A673 (cell line): ENCODE measurements around the gene PUS7. TPM values are rescaled to one million over a fixed set of nuclear protein-coding genes. Genes with fewer than 3 reads are reported as not detected.
"Not testable (repeated sequence)": the region's sequence is repeated elsewhere in the genome, so short reads cannot be mapped to it uniquely, and the experiment has no call there.

Source experiments
- BruUV-seq: library from RNA; stranded (reverse); fragments of 400-500 nt; replicated peaks from 2 replicates; lab custom pipeline; 2021; lab: Mats Ljungman, UMichigan
- CTCF ChIA-PET: fragments of 300-600 bp; sonication (Branson Sonifier 250); formaldehyde crosslinking; loops from one replicate; lab custom pipeline; 2022; ENCODE audit warnings: antibody characterized with exemption; lab: Charles Lee
- POLR2A ChIA-PET: fragments of 300-600 bp; sonication (Branson Sonifier 250); formaldehyde crosslinking; loops from one replicate; lab custom pipeline; 2022; ENCODE audit warnings: antibody characterized with exemption; ENCODE audit not compliant: low non-redundant PET; lab: Charles Lee
- DNase-seq: peaks from one replicate; pipeline ENCODE4 v3.0.0-alpha.2; 2015; ENCODE audit warnings: low spot score
- H3K27ac ChIP-seq: fragments of 200-600 bp; sonication (generic); 2 replicates; pipeline ENCODE4 v1.5.1; 2016; ENCODE audit warnings: mixed run types, low read depth, mild to moderate bottlenecking, mixed read lengths, antibody characterized with exemption, low read length; ENCODE audit not compliant: poor library complexity, severe bottlenecking
- H3K27me3 ChIP-seq: fragments of 200-600 bp; sonication (generic); replicated peaks from 2 replicates; pipeline ENCODE4 v1.6.1; 2017; ENCODE audit warnings: mixed run types, low read depth, mild to moderate bottlenecking, mixed read lengths, antibody characterized with exemption, low read length; ENCODE audit not compliant: insufficient read depth, poor library complexity
- H3K36me3 ChIP-seq: fragments of 200-600 bp; sonication (generic); 2 replicates; pipeline ENCODE4 v1.6.1; 2016; ENCODE audit warnings: mixed run types, mild to moderate bottlenecking, mixed read lengths, antibody characterized with exemption, low read length; ENCODE audit not compliant: insufficient read depth, poor library complexity, severe bottlenecking
- H3K4me1 ChIP-seq: fragments of 200-600 bp; sonication (generic); 2 replicates; pipeline ENCODE4 v1.6.1; 2017; ENCODE audit warnings: mixed run types, mild to moderate bottlenecking, mixed read lengths, antibody characterized with exemption, low read length; ENCODE audit not compliant: insufficient read depth, poor library complexity, severe bottlenecking
- H3K4me3 ChIP-seq: fragments of 200-600 bp; sonication (generic); 2 replicates; pipeline ENCODE4 v1.5.1; 2016; ENCODE audit warnings: low read depth, mixed run types, mild to moderate bottlenecking, mixed read lengths, low read length; ENCODE audit not compliant: poor library complexity, severe bottlenecking
- H3K9me3 ChIP-seq: fragments of 200-600 bp; sonication (generic); 2 replicates; pipeline ENCODE4 v1.6.1; 2016; ENCODE audit warnings: mixed run types, low read depth, mild to moderate bottlenecking, mixed read lengths, antibody characterized with exemption, low read length; ENCODE audit not compliant: poor library complexity, severe bottlenecking
- EZH2 ChIP-seq: fragments of 200-600 bp; sonication (generic); IDR thresholded peaks from 2 replicates; pipeline ENCODE4 v1.6.1; 2017; ENCODE audit warnings: borderline replicate concordance, low read depth, mild to moderate bottlenecking, mixed read lengths, antibody characterized with exemption, low read length; ENCODE audit not compliant: poor library complexity, severe bottlenecking
- intact Hi-C: fragments of 100-400 bp; cut with micrococcal nuclease; formaldehyde crosslinking; loops from one replicate; pipeline ENCODE4 v1.10.0; 2022; ENCODE audit not compliant: unreplicated experiment
- total RNA-seq: library from RNA; stranded (reverse); gene quantifications from 2 replicates; pipeline ENCODE4 v1.2.3, GENCODE V29; 2021
- TF ChIP-seq, protein P1 (sequence below): fragments of 300-800, 200-600 bp; sonication (generic); conservative IDR thresholded peaks from 2 replicates; pipeline ENCODE4 v1.5.1; 2017; ENCODE audit warnings: low read depth, mild to moderate bottlenecking, antibody characterized with exemption, low read length, moderate library complexity, mixed read lengths

The PUS7 gene
- total RNA-seq, 1 experiment from 2014 or later: 40.8 TPM

DNA sequence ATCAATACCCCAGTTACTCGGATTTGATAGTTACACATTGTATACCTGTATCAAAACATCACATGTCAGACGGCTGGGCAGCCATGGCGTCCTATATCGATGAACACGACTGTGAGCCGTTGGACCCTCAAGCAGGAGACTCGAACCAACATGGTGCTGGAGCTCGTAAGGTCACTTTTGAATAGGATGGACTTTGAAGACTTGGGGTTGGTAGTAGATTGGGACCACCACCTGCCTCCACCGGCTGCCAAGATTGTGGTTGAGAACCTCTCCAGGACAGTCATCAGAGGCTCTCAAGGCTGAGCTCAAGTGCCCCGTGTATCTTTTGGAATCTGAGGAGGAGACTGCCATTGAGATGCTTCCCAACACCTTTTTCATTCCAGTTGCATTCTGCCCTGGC lies 8.1 kb upstream of the PUS7 start:
- Histone ChIP-seq H3K27me3 (no peaks in the 10 kb centered on the region), H3K4me1 (peaks cover 6% of the 10 kb centered on the region), H3K4me3 (no peak overlapping the region), H3K9me3 (no peaks in the 10 kb centered on the region), H3K36me3 (peaks cover 3% of the 10 kb centered on the region), H3K27ac (no peak overlapping the region)
- intact Hi-C loops: no loop called here
- ChIA-PET CTCF (no interaction called here), POLR2A (no interaction called here)
- no peak for DNase-seq
- no TSS peak for BruUV-seq
- TF ChIP-seq, protein P1, sequence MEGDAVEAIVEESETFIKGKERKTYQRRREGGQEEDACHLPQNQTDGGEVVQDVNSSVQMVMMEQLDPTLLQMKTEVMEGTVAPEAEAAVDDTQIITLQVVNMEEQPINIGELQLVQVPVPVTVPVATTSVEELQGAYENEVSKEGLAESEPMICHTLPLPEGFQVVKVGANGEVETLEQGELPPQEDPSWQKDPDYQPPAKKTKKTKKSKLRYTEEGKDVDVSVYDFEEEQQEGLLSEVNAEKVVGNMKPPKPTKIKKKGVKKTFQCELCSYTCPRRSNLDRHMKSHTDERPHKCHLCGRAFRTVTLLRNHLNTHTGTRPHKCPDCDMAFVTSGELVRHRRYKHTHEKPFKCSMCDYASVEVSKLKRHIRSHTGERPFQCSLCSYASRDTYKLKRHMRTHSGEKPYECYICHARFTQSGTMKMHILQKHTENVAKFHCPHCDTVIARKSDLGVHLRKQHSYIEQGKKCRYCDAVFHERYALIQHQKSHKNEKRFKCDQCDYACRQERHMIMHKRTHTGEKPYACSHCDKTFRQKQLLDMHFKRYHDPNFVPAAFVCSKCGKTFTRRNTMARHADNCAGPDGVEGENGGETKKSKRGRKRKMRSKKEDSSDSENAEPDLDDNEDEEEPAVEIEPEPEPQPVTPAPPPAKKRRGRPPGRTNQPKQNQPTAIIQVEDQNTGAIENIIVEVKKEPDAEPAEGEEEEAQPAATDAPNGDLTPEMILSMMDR: no peak
- TF ChIP-seq EZH2: no peak

DNA sequence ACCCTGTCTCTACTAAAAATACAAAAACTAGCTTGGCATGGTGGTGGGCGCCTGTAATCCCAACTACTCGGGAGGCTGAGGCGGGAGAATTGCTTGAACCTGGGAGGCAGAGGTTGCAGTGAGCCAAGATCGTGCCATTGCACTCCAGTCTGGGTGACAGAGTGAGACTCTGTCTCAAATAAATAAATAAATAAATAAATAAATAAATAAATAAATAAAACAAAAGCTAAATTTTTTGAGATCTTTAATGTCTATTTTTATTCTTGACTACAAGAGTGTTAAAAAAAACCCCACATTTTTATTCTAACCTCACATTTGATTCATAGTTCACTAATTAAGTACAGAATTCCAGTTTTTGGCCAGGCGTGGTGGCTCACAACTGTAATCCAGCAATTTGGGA lies 5.7 kb upstream of the PUS7 start:
- H3K27me3 ChIP-seq, H3K36me3 ChIP-seq, H3K4me1 ChIP-seq, POLR2A ChIA-PET, H3K4me3 ChIP-seq, BruUV-seq, H3K27ac ChIP-seq, DNase-seq, intact Hi-C loops, H3K9me3 ChIP-seq, CTCF ChIA-PET: not testable (repeated sequence)

DNA sequence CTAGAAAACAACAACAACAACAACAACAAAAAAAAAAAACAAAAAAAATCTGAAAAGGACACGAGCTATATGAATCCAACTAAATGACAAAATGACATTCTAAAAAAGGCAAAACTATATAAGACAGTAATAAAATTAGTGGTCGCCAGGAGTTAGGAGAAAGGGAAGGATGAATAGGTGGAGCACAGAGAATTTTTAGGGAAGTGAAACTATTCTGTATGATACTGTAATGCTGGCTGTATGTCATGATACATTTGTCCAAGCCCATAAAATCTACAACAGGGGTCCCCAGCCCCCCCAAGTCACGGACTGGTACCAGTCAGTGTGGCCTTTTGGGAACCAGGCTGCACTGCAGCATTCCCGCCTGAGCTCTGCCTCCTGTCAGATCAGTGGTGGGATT lies 2.8 kb upstream of the PUS7 start:
- intact Hi-C loops: no loop called here
- no peak overlapping the region for H3K27ac ChIP-seq
- DNase-seq: no peak
- TF ChIP-seq EZH2: no peak
- TF ChIP-seq, protein P1: no peak
- H3K27me3 ChIP-seq: no peaks in the 10 kb centered on the region
- CTCF ChIA-PET: no interaction called here
- H3K9me3 ChIP-seq: no peaks in the 10 kb centered on the region
- H3K36me3 ChIP-seq: no peaks in the 10 kb centered on the region
- POLR2A ChIA-PET: no interaction called here
- H3K4me3 ChIP-seq: no peak overlapping the region
- H3K4me1 ChIP-seq: peaks cover 4% of the 10 kb centered on the region
- BruUV-seq: no TSS peak

DNA sequence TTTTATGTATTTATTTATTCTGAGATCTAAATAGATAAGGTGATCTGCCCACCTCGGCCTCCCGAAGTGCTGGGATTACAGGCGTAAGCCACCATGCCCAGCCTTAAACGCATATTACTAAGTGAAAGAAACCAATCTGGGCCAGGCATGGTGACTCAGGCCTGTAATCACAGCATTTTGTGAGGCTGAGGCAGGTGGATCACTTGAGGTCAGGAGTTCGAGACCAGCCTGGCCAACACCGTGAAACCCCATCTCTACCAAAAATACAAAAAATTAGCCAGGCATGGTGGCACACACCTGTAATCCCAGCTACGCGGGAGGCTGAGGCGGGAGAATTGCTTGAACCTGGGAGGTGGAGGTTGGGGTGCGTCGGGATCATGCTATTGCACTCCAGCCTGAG lies 2.4 kb upstream of the PUS7 start:
- H3K36me3 ChIP-seq, DNase-seq, H3K9me3 ChIP-seq, H3K4me3 ChIP-seq, H3K27me3 ChIP-seq, BruUV-seq, H3K4me1 ChIP-seq, H3K27ac ChIP-seq, intact Hi-C loops, POLR2A ChIA-PET: not testable (repeated sequence)
- CTCF ChIA-PET: interaction anchor here (0.6 kb wide), 1 partner anchor 55 kb away, joined by 3 read pairs; no protein-coding TSS in a partner anchor
